Mesenteric fat pad (tissue), 1 donor: Measurements from ENCODE around the gene TNFAIP6. TPM values are rescaled to one million over a fixed set of nuclear protein-coding genes. Genes with fewer than 3 reads are reported as not detected.

Experiments
- DNase-seq: peaks from one replicate; pipeline ENCODE4 v3.0.0-alpha.2; 2020; ENCODE audit warnings: low spot score
- total RNA-seq: library from RNA; stranded (reverse); fragmentation: NEBNext Ultra II Directional; extraction: Animal tissue kit (Norgen Biotek cat#: 25700); gene quantifications from one replicate; pipeline ENCODE4 v1.2.1, GENCODE V29; 2021
- donor health status: DM: yes; HTN: yes; CAD: no.

TNFAIP6 gene
- total RNA-seq, 1 donor from 2014 or later, result 25.4 TPM

- DNase-seq, result no peak
These were observed 2.5 kb downstream of the TNFAIP6 start for GRCh38 chr2:151359768-151360461.

GRCh38 chr2:151361674-151362370 lies 4.4 kb downstream of the TNFAIP6 start:
- no peak for DNase-seq

DNA sequence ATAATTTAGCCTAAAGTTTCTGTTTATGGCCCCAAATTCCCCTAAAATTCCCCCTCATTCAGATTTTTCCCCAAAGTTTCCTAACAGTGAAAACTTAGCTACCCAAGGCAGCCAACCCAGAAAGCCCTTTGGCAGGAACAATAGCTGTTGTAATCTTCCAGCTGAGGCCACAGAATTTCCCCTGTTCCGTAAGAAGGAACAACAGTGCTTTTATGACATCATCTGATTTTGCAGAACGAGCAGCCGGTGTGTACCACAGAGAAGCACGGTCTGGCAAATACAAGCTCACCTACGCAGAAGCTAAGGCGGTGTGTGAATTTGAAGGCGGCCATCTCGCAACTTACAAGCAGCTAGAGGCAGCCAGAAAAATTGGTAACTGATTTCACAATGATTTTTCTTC lies 6.3 kb downstream of the TNFAIP6 start:
- no peak for DNase-seq

GRCh38 chr2:151367571-151367970 lies 10.2 kb downstream of the TNFAIP6 start:
- no peak for DNase-seq

- DNase-seq, result no peak
These were observed 17.0 kb downstream of the TNFAIP6 start for GRCh38 chr2:151374436-151374835.

GRCh38 chr2:151379169-151379568 lies 21.8 kb downstream of the TNFAIP6 start:
- DNase-seq, result no peak

DNA sequence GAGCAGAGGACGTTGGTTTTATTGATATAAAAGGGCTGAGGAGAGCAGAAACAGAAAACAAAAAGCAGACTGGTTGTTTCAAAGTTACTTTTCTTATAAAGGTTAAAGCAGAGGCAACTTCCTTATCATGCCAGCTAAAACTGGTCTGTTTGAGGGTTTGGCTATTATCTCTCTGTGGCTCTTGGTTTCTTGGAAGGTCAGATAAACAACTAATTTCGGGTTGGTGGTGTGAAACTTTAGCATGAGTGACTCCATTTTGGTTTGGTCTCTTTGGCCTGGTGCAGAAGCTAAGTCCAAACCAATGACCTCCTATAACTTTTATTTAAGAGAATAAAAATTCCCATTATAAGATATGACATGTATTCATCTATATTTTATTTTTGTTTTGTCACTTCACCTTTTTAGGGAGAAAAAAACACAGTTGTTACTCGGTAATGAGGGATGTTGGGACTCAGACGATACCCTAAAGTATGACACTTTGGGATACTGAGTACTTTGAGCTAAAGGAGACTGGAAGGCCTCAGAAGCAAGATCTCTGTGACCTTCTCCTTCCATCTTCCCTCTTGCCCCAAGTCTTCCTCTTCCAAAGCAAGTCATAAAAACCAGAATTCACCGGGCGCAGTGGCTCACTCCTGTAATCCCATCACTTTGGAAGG lies 23.3 kb downstream of the TNFAIP6 start:
- DNase-seq, result no peak

- no peak for DNase-seq
These were observed 23.9 kb downstream of the TNFAIP6 start for GRCh38 chr2:151381266-151381665.

GRCh38 chr2:151388011-151388410 lies 30.6 kb downstream of the TNFAIP6 start:
- no peak for DNase-seq

DNA sequence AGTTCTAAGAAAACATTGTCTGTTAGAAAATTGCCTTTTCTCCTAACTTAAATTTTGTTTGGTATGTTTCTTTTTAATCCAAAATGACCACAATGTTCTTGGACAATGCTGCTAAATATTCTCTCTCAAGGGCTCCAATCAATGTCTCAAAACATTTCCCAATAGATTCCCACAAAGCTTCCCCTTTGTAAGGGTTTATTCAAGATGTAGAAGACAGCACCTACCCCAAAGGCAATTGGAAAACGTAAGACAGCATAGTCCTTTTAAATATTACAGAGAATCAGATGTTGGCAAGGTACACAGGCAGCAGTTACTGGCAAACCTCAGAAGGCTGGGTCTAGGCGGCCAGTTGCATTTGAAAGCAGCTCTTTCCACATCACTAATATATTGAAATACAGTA lies 34.0 kb downstream of the TNFAIP6 start:
- DNase-seq, result no peak

DNA sequence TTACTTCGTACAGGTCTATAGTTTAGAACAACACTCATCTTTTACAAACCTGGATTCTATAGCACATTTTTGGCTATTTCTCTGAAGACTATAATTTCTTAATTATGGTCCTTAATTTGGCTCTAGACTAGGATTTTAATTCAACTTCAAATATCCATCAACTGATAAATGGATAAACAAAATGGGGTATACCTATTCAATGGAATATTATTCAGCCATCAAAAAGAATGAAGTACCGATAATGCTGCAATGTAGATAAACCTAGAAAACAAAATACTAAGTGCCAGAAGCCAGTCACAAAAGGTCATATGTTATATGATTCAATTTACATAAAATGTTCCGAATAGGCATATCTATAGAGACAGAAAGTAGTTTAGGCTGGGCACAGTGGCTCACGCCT lies 37.1 kb downstream of the TNFAIP6 start:
- no peak for DNase-seq

DNA sequence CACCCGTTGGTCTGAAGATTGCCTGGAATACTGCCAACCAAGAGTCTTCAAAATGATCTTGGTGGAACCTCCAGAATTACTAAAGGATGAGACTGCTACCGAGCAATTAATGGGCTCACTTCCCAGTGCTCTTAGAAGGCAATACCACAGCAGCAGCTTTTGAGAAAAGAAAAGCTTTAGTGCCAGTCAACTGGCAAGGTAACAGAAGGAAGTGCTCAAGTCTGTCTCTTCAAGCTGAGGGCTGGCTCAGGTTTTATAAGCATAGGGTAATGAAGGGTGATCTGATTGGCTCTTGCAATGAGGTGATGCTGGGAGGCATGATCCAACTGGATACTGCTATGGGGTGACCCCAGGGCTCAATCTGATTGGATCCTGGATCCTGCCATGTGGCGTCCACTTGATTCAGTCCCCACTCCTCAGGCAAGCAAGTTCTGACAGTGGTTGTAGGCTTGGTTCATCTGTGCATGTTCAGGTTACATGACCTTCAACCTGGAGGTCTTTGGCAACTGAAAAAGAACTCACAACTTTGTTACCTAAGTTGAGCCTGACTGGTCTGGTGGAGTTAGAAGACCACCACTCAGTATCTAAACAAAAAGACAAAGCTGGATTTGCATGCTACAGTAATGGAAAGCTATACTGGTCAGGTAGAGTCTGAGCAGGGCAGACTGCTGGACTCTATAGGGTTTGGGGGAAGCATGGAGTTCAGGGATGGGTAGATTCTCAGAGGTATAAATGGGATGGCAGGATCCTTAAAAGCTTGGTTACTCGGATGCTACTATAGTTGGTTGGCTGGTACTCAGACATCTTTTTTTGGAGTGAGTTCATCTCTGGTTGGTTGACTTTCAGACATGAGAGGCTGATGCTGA lies 38.4 kb downstream of the TNFAIP6 start:
- no peak for DNase-seq

GRCh38 chr2:151399981-151400380 lies 42.6 kb downstream of the TNFAIP6 start:
- DNase-seq, result no peak

DNA sequence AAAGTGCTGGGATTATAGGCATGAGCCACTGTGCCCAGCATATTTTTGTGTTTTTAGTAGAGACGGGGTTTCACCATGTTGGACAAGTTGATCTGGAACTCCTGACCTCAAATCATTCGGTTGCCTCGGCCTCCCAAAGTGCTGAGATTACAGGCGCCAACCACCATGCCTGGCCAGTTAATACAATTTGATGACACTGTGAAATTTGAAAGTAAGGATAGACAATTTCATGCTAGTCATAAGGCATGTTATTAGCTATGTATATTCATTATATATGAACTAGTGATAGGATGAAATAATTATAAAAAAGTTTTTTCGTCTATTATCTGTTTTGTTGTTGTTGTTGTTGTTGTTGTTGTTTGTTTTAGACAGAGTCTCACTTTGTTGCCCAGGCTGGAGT lies 43.8 kb downstream of the TNFAIP6 start:
- DNase-seq, result no peak

- no peak for DNase-seq
These were observed 46.5 kb downstream of the TNFAIP6 start for GRCh38 chr2:151403914-151404313.

DNA sequence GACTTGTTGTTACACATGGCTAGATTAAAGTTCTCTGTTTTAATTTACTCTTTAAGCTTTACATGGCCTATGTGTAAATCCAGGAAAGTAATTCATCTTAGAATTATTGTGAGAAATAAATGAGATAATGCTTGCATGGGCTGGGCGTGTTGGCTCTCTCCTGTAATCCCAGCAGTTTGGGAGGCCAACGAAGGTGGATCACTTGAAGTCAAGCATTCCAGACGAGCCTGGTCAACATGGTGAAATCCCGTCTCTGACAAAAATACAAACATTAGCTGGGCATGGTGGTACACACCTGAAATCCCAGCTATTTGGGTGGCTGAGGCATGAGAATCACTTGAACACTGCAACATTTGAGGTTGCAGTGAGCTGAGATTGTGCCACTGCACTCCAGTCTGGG lies 48.0 kb downstream of the TNFAIP6 start:
- no peak for DNase-seq

GRCh38 chr2:151407281-151407680 lies 49.9 kb downstream of the TNFAIP6 start:
- DNase-seq, result no peak

DNA sequence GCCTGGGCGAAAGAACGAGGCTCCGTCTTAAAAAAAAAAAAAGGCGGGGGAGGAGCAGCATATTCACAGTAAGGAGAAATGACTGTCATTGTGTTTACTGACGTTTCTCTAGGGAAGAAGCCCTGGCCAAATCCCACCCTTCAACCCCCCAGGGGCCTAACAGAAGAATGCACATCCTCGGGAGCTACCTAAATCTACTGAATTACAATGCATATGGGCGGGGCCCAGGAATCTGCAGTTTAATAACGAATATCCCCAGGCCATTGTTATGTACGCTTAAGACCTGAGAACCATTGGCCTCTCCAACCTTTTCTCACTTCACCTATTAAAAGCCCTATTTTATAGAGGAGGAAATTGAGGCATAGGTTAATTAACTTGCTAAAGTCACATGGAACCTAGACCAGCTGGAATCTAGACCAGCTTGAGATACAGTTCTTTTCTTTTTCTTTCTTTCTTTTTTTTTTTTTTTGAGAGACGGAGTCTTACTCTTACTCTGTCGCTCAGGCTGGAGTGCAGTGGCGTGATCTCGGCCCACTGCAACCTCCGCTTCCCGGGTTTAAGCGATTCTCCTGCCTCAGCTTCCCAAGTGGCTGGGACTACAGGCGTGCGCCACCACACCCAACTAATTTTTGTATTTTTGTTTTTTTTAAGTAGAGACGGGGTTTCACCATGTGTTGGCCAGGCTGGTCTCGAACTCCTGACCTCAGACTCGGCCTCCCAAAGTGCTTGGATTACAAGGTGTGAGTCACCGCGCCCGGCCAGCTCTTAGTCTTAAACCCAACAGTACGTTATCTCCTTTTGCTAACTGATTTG lies 51.6 kb downstream of the TNFAIP6 start:
- no peak for DNase-seq

GRCh38 chr2:151409601-151410484 lies 52.5 kb downstream of the TNFAIP6 start, which contains the start of gene RIF1:
RIF1 (plus strand) TSS chr2:151409902; CDS start chr2:151410424, 522 bp downstream.
- DNase-seq, result peak; percentile 95

GRCh38 chr2:151410485-151410834 lies 53.1 kb downstream of the TNFAIP6 start:
- no peak for DNase-seq
